CD8-positive, alpha-beta memory T cell (primary cell): ENCODE results near the gene PIP4K2A. TPM values are rescaled to one million over a fixed set of nuclear protein-coding genes. Genes with fewer than 3 reads are reported as not detected.

Experiments
- CTCF ChIA-PET: fragments of 350-600 bp; sonication (Branson Sonifier 250); formaldehyde crosslinking; loops from one replicate; lab custom pipeline; 2021; ENCODE audit warnings: antibody characterized with exemption; lab: Charles Lee
- POLR2A ChIA-PET: fragments of 350-600 bp; sonication (Branson Sonifier 250); formaldehyde crosslinking; loops from one replicate; lab custom pipeline; 2021; ENCODE audit warnings: antibody characterized with exemption; lab: Charles Lee
- DNase-seq, 5 donors: peaks; one replicate each; pipeline versions ENCODE4 v3.0.0 to v3.0.0-alpha.2; 2020 to 2022; ENCODE audit warnings: mixed read lengths in 1 of 5
- H3K27ac ChIP-seq: one replicate; pipeline ENCODE4 v1.7.0; 2013; ENCODE audit warnings: low read depth, mild to moderate bottlenecking, low read length, moderate library complexity
- H3K27me3 ChIP-seq: 2 replicates; pipeline ENCODE4 v1.7.0; 2013; ENCODE audit warnings: low read length, mild to moderate bottlenecking; ENCODE audit not compliant: insufficient read depth, poor library complexity, severe bottlenecking
- H3K36me3 ChIP-seq: 2 replicates; pipeline ENCODE4 v1.7.0; 2013; ENCODE audit warnings: mild to moderate bottlenecking, low read length, moderate library complexity; ENCODE audit not compliant: insufficient read depth
- H3K4me1 ChIP-seq: 2 replicates; pipeline ENCODE4 v1.7.0; 2013; ENCODE audit warnings: mild to moderate bottlenecking, low read length, moderate library complexity; ENCODE audit not compliant: insufficient read depth
- H3K4me3 ChIP-seq: 2 replicates; pipeline ENCODE4 v1.7.0; 2013; ENCODE audit warnings: mild to moderate bottlenecking, low read length
- H3K9me3 ChIP-seq: 2 replicates; pipeline ENCODE4 v1.7.0; 2013; ENCODE audit warnings: mild to moderate bottlenecking, low read length
- H3K27ac Mint-ChIP-seq, 8 donors: one replicate each; pipeline ENCODE4 v1.8.0; 2020 to 2021; ENCODE audit warnings: mixed read lengths in 8 of 8, mild to moderate bottlenecking in 6 of 8, inconsistent platforms in 3 of 8, moderate library complexity in 3 of 8
- H3K27me3 Mint-ChIP-seq, 2 donors: one replicate each; pipeline ENCODE4 v1.8.0; 2020 to 2021; ENCODE audit warnings: mixed read lengths in 2 of 2, mild to moderate bottlenecking in 1 of 2, moderate library complexity in 1 of 2
- H3K36me3 Mint-ChIP-seq, 3 donors: one replicate each; pipeline ENCODE4 v1.8.0; 2020 to 2021; ENCODE audit warnings: mixed read lengths in 3 of 3, inconsistent platforms in 1 of 3, mild to moderate bottlenecking in 1 of 3
- H3K4me1 Mint-ChIP-seq, 3 donors: one replicate each; pipeline ENCODE4 v1.8.0; 2020 to 2021; ENCODE audit warnings: mixed read lengths in 3 of 3, inconsistent platforms in 1 of 3, mild to moderate bottlenecking in 1 of 3
- H3K4me3 Mint-ChIP-seq, 7 donors: one replicate each; pipeline ENCODE4 v1.8.0; 2020 to 2021; ENCODE audit warnings: mixed read lengths in 7 of 7, mild to moderate bottlenecking in 6 of 7, moderate library complexity in 4 of 7, inconsistent platforms in 2 of 7
- H3K9me3 Mint-ChIP-seq, 5 donors: one replicate each; pipeline ENCODE4 v1.8.0; 2020 to 2022; ENCODE audit warnings: mixed read lengths in 5 of 5, mild to moderate bottlenecking in 3 of 5, moderate library complexity in 2 of 5, inconsistent platforms in 1 of 5
- polyA plus RNA-seq: library from polyadenylated mRNA; unstranded; fragments of 300-500 nt; fragmentation: Illumina TruSeq; gene quantifications from one replicate; pipeline ENCODE4 v1.2.3, GENCODE V29; 2021
- total RNA-seq, 2 experiments: library from RNA; stranded (reverse); gene quantifications; one replicate each; pipeline ENCODE4 v1.2.3, GENCODE V29; 2021

The PIP4K2A gene
- total and polyA plus RNA-seq, 3 experiments from 2014 or later, result 116 to 130 (median 120) TPM

- DNase-seq, result no peak
- Mint-ChIP-seq H3K27ac (peak overlapping the region; percentile 76 to 96 (median 90)), H3K36me3 (peaks cover 0 to 45% (median 8%) of the 10 kb centered on the region in 3 donors), H3K9me3 (no peaks in the 10 kb centered on the region), H3K4me3 (peak overlapping the region; percentile 87 to 98 (median 95)), H3K27me3 (peaks cover 0 to 3% of the 10 kb centered on the region in 2 donors), H3K4me1 (peaks cover 68 to 76% (median 75%) of the 10 kb centered on the region in 3 donors)
- Histone ChIP-seq H3K9me3 (no peaks in the 10 kb centered on the region), H3K36me3 (no peaks in the 10 kb centered on the region), H3K27ac (no peak overlapping the region), H3K4me1 (peaks cover 64% of the 10 kb centered on the region), H3K27me3 (no peaks in the 10 kb centered on the region), H3K4me3 (peak overlapping the region; percentile 0)
- ChIA-PET POLR2A (interaction anchor here (0.6 to 1.0 kb wide), 2 partner anchors 98 to 109 kb away, joined by 3 read pairs; no protein-coding TSS in a partner anchor), CTCF (interaction anchor here (1.0 to 1.2 kb wide), 4 partner anchors 10 to 113 kb away, joined by 3 to 5 read pairs (median 4); no protein-coding TSS in a partner anchor)
Measured at GRCh38 chr10:22710139-22710745, 4.1 kb downstream of the PIP4K2A start.

DNA sequence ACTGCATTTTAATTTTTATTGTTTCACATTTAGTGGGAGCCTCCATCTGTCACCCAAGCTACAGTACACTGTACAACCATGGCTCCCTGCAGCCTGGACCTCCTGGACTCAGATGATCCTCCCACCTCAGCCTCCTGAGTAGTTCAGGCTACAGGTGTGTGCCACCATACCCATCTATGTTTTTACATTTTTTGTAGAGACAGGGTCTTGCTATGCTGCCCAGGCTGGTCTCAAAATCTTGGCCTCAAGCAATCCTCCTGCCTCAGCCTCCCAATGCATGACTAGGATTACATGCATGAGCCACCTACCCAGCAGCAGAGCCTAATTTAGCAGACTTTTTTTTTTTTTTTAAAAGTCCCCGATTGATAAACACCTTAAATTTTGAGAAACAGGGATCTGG is 5.6 kb downstream of the PIP4K2A start:
- H3K27me3 ChIP-seq, result no peaks in the 10 kb centered on the region
- Mint-ChIP-seq H3K27ac (peak overlapping the region; percentile 12 to 96 (median 90)), H3K9me3 (no peaks in the 10 kb centered on the region), H3K4me1 (peaks cover 79 to 87% (median 86%) of the 10 kb centered on the region in 3 donors), H3K27me3 (peaks cover 0 to 3% of the 10 kb centered on the region in 2 donors), H3K36me3 (peaks cover 0 to 57% (median 15%) of the 10 kb centered on the region in 3 donors), H3K4me3 (peak overlapping the region; percentile 29 to 98 (median 73))
- peaks cover 73% of the 10 kb centered on the region for H3K4me1 ChIP-seq
- CTCF ChIA-PET, result no interaction called here
- H3K27ac ChIP-seq, result no peak overlapping the region
- no peaks in the 10 kb centered on the region for H3K9me3 ChIP-seq
- no peak for DNase-seq
- POLR2A ChIA-PET, result no interaction called here
- no peak overlapping the region for H3K4me3 ChIP-seq
- H3K36me3 ChIP-seq, result no peaks in the 10 kb centered on the region

DNA sequence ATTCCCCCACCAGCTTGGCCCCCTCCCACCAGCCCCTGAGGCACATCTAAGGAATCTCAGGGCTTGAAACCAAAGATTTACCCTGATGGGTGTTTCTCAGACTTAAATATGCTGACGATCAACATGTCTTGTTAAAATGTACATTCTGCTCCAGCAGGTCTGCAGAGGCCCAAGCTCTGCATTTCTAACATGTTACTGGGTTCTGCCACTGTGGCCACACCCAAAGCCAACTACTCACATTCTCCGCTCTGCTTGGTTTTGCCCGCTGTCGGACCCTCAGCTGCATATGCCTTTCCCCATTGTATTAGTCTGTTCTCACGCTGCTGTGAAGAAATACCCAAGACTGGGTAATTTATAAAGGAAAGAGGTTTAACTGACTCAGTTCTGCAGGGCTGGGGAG is 8.9 kb downstream of the PIP4K2A start:
- Mint-ChIP-seq H3K36me3 (peaks cover 4 to 60% (median 17%) of the 10 kb centered on the region in 3 donors), H3K27me3 (no peaks in the 10 kb centered on the region), H3K27ac (peak overlapping the region; percentile 80 to 91 (median 86)), H3K9me3 (no peaks in the 10 kb centered on the region), H3K4me1 (peaks cover 96 to 100% (median 100%) of the 10 kb centered on the region in 3 donors), H3K4me3 (peak overlapping the region; percentile 43 to 79 (median 65))
- Histone ChIP-seq H3K27ac (no peak overlapping the region), H3K4me3 (no peak overlapping the region), H3K27me3 (no peaks in the 10 kb centered on the region), H3K4me1 (peaks cover 98% of the 10 kb centered on the region), H3K9me3 (no peaks in the 10 kb centered on the region), H3K36me3 (no peaks in the 10 kb centered on the region)
- ChIA-PET CTCF (interaction anchor here (1.0 to 1.1 kb wide), 3 partner anchors 12 to 132 kb away, joined by 3 to 5 read pairs (median 3); no protein-coding TSS in a partner anchor), POLR2A (interaction anchor here (0.5 to 0.8 kb wide), 3 partner anchors 9 to 41 kb away, joined by 3 to 5 read pairs (median 4); no protein-coding TSS in a partner anchor)
- DNase-seq, result no peak

GRCh38 chr10:22704942-22705341 is 9.4 kb downstream of the PIP4K2A start:
- no peaks in the 10 kb centered on the region for H3K36me3 ChIP-seq
- DNase-seq, result no peak
- H3K27ac Mint-ChIP-seq, result peak overlapping the region; percentile 52 to 97 (median 88)
- H3K27ac ChIP-seq, result no peak overlapping the region
- H3K4me1 Mint-ChIP-seq, result peaks cover 96 to 100% (median 100%) of the 10 kb centered on the region in 3 donors
- ChIA-PET CTCF (interaction anchor here (1.0 to 2.1 kb wide), 5 partner anchors 12 to 131 kb away, joined by 3 to 7 read pairs (median 4); no protein-coding TSS in a partner anchor), POLR2A (interaction anchor here (0.6 to 1.3 kb wide), 4 partner anchors 9 to 93 kb away, joined by 3 to 4 read pairs (median 3); partner anchors contain the start of gene PIP4K2A)
- H3K36me3 Mint-ChIP-seq, result peaks cover 4 to 60% (median 17%) of the 10 kb centered on the region in 3 donors
- H3K4me1 ChIP-seq, result peaks cover 98% of the 10 kb centered on the region
- no peaks in the 10 kb centered on the region for H3K27me3 ChIP-seq
- no peaks in the 10 kb centered on the region for H3K9me3 Mint-ChIP-seq
- H3K4me3 Mint-ChIP-seq, result peak overlapping the region; percentile 51 to 76 (median 63)
- H3K9me3 ChIP-seq, result no peaks in the 10 kb centered on the region
- no peaks in the 10 kb centered on the region for H3K27me3 Mint-ChIP-seq
- no peak overlapping the region for H3K4me3 ChIP-seq

DNA sequence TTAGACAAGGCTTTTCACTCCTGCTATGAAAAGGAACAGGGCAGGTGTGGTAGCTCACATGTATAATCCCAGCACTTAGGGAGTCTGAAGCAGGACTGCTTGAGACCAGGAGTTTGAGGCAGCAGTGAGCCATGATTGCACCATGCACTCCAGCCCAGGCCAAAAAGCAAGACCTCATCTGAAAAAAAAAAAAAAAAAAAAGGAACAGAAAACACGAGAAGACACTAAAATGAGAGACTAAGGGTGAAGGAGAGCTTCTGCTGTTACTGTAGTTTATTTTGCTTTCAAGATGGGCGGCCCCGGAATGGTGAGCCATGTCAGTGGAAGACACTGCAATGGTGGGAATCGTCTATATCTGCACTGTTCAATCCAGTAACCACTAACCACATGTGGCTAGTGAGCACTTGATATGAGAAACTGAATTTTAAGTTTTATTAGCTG is 9.9 kb downstream of the PIP4K2A start:
- H3K9me3 ChIP-seq, result no peaks in the 10 kb centered on the region
- H3K36me3 Mint-ChIP-seq, result peaks cover 4 to 60% (median 17%) of the 10 kb centered on the region in 3 donors
- H3K27ac Mint-ChIP-seq, result peak overlapping the region; percentile 83 to 97 (median 90)
- H3K27ac ChIP-seq, result no peak overlapping the region
- peak overlapping the region; percentile 51 to 76 (median 63) for H3K4me3 Mint-ChIP-seq
- H3K9me3 Mint-ChIP-seq, result no peaks in the 10 kb centered on the region
- no peaks in the 10 kb centered on the region for H3K27me3 ChIP-seq
- H3K27me3 Mint-ChIP-seq, result no peaks in the 10 kb centered on the region
- H3K4me3 ChIP-seq, result no peak overlapping the region
- CTCF ChIA-PET, result interaction anchor here (1.0 to 2.1 kb wide), 6 partner anchors 8 to 131 kb away, joined by 3 to 7 read pairs (median 4); no protein-coding TSS in a partner anchor
- POLR2A ChIA-PET, result interaction anchor here (0.6 to 1.5 kb wide), 5 partner anchors 10 to 93 kb away, joined by 3 to 7 read pairs (median 3); partner anchors contain the start of gene PIP4K2A
- peaks cover 95 to 100% (median 100%) of the 10 kb centered on the region in 3 donors for H3K4me1 Mint-ChIP-seq
- no peak for DNase-seq
- no peaks in the 10 kb centered on the region for H3K36me3 ChIP-seq
- peaks cover 96% of the 10 kb centered on the region for H3K4me1 ChIP-seq

GRCh38 chr10:22702348-22702747 is 12.0 kb downstream of the PIP4K2A start:
- Histone ChIP-seq H3K4me1 (peaks cover 93% of the 10 kb centered on the region), H3K4me3 (no peak overlapping the region), H3K36me3 (no peaks in the 10 kb centered on the region), H3K27ac (peak overlapping the region; percentile 54), H3K9me3 (no peaks in the 10 kb centered on the region), H3K27me3 (no peaks in the 10 kb centered on the region)
- Mint-ChIP-seq H3K4me1 (peaks cover 91 to 100% (median 100%) of the 10 kb centered on the region in 3 donors), H3K9me3 (no peaks in the 10 kb centered on the region), H3K36me3 (peaks cover 4 to 47% (median 9%) of the 10 kb centered on the region in 3 donors), H3K4me3 (peak overlapping the region; percentile 6 to 80 (median 39)), H3K27ac (peak overlapping the region; percentile 67 to 95 (median 82)), H3K27me3 (no peaks in the 10 kb centered on the region)
- CTCF ChIA-PET, result interaction anchor here (1.0 kb wide), 1 partner anchor 8 kb away, joined by 3 read pairs; no protein-coding TSS in a partner anchor
- DNase-seq, result no peak
- POLR2A ChIA-PET, result no interaction called here

DNA sequence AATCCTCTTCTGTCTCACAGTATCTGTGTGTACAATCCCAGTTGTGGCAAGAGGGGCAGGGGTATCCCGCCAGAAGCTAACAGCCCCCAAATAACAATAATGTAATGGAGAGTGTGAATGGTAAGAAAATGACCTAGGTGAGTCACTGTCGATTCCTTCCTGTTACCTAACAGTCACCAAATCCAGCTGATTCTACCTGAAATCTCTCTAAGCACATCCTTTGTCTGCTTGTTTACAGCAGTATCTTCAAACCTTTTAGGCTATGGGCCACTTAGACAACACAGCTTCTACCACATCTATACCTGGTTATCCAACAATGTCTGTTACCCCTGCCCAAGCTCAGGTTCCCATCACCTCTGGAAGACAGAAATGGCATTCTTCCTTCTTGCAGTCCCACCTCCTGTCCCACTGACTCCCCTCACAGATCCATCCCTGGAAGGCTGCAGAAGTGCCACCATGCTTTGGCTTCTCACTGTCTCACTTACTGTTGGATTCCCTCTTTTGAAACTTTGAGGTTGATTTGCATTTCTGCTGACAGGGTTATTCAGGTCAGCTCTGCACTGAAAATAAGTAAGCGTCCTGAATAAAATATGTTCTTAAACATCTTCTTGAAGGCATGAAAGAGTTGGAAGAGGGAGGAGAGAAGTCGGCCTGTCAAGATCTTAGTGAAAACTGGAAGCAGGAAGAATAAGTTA is 13.1 kb downstream of the PIP4K2A start:
- no peaks in the 10 kb centered on the region for H3K9me3 ChIP-seq
- H3K4me3 Mint-ChIP-seq, result peak overlapping the region; percentile 54 to 80 (median 64)
- H3K9me3 Mint-ChIP-seq, result no peaks in the 10 kb centered on the region
- H3K36me3 ChIP-seq, result no peaks in the 10 kb centered on the region
- H3K4me1 ChIP-seq, result peaks cover 92% of the 10 kb centered on the region
- peaks cover 89 to 98% (median 98%) of the 10 kb centered on the region in 3 donors for H3K4me1 Mint-ChIP-seq
- no peaks in the 10 kb centered on the region for H3K27me3 Mint-ChIP-seq
- H3K36me3 Mint-ChIP-seq, result peaks cover 4 to 40% (median 8%) of the 10 kb centered on the region in 3 donors
- no peak for DNase-seq
- ChIA-PET CTCF (interaction anchor here (1.0 to 1.6 kb wide), 4 partner anchors 9 to 128 kb away, joined by 3 to 8 read pairs (median 5); partner anchors contain the start of gene PIP4K2A), POLR2A (interaction anchor here (0.6 to 1.2 kb wide), 4 partner anchors 12 to 62 kb away, joined by 3 to 4 read pairs (median 3); no protein-coding TSS in a partner anchor)
- peak overlapping the region; percentile 66 to 95 (median 82) for H3K27ac Mint-ChIP-seq
- H3K27ac ChIP-seq, result peak overlapping the region; percentile 25
- peak overlapping the region; percentile 29 for H3K4me3 ChIP-seq
- no peaks in the 10 kb centered on the region for H3K27me3 ChIP-seq
